Right lobe of liver (tissue), 4 donors: ENCODE measurements around the gene IZUMO4.

Experiments used
- CTCF ChIP-seq, 4 donors: fragments of 200-600 bp in 3 of 4; fragments of 450-650 bp in 1 of 4; IDR thresholded peaks; one replicate each; pipeline versions ENCODE4 v1.5.1 to v1.8.0; 2016 to 2022; ENCODE audit warnings: antibody characterized with exemption in 4 of 4, mild to moderate bottlenecking in 2 of 4
- POLR2A ChIP-seq: fragments of 450-650 bp; IDR thresholded peaks from one replicate; pipeline ENCODE4 v1.6.1; 2017; ENCODE audit warnings: antibody characterized with exemption, mild to moderate bottlenecking
- donor health status: DM: no; HTN: no; CAD: no.
- donor health status: DM: no; HTN: no; CAD: no.
- donor health status: DM: no; HTN: yes; CAD: no.

- TF ChIP-seq POLR2A (no peak), CTCF (IDR thresholded peaks at IDR 0.05) (no peak)
Observed at GRCh38 chr19:2047449-2048103, 49.1 kb upstream of the IZUMO4 start.
